Breast epithelium (tissue), 4 donors: ENCODE measurements around the gene TRMU. TPM values are rescaled to one million over a fixed set of nuclear protein-coding genes. Genes with fewer than 3 reads are reported as not detected.

Experiments
- DNase-seq, 2 donors: peaks; one replicate each; pipeline ENCODE4 v3.0.0-alpha.2; 2019; ENCODE audit warnings: low spot score in 2 of 2
- H3K27ac ChIP-seq, 2 donors: fragments of 200-600 bp; sonication (generic) in 1 of 2; one replicate each; pipeline ENCODE4 v1.5.1; 2016 to 2019; ENCODE audit warnings: mild to moderate bottlenecking in 1 of 2
- H3K27me3 ChIP-seq, 2 donors: fragments of 200-600 bp; sonication (generic) in 1 of 2; one replicate each; pipeline versions ENCODE4 v1.5.1 to v1.6.0; 2017 to 2019; ENCODE audit warnings: control low read depth in 1 of 2, mild to moderate bottlenecking in 1 of 2
- H3K36me3 ChIP-seq: fragments of 200-600 bp; one replicate; pipeline ENCODE4 v1.5.1; 2019
- H3K4me1 ChIP-seq, 2 donors: fragments of 200-600 bp; sonication (generic); one replicate each; pipeline ENCODE4 v1.5.1; 2016 to 2019; ENCODE audit warnings: control low read depth in 1 of 2
- H3K4me3 ChIP-seq, 3 donors: fragments of 200-600 bp; sonication (generic); 1 replicate in 2 of 3; 2 replicates in 1 of 3; pipeline ENCODE4 v1.5.1; 2016 to 2019; ENCODE audit warnings: mild to moderate bottlenecking in 3 of 3, moderate library complexity in 2 of 3
- H3K9me3 ChIP-seq, 2 donors: fragments of 200-600 bp; sonication (generic) in 1 of 2; one replicate each; pipeline ENCODE4 v1.5.1; 2016 to 2019; ENCODE audit warnings: control low read depth in 1 of 2
- CTCF ChIP-seq, 3 donors: fragments of 450-650 bp; IDR thresholded peaks; one replicate each; pipeline ENCODE4 v1.5.1; 2016 to 2017; ENCODE audit warnings: antibody characterized with exemption in 3 of 3, mild to moderate bottlenecking in 3 of 3, moderate library complexity in 3 of 3
- POLR2A ChIP-seq: fragments of 450-650 bp; IDR thresholded peaks from one replicate; pipeline ENCODE4 v1.6.1; 2016; ENCODE audit warnings: antibody characterized with exemption, mild to moderate bottlenecking, moderate library complexity
- POLR2AphosphoS5 ChIP-seq, 3 donors: sonication (generic); formaldehyde crosslinking; IDR thresholded peaks; one replicate each; pipeline ENCODE4 v1.6.1; 2017; ENCODE audit warnings: antibody characterized with exemption in 3 of 3
- intact Hi-C: fragments of 100-400 bp; cut with DNase I; formaldehyde crosslinking; loops from one replicate; pipeline ENCODE4 v1.15.1; 2023; ENCODE audit warnings: low total_unique reads
- total RNA-seq, 3 donors: library from RNA; depleted of rRNA; stranded (reverse); fragments of >200 nt; gene quantifications; one replicate each; pipeline ENCODE4 v1.1.0, GENCODE V29; 2016

Gene TRMU
- total RNA-seq, 3 donors from 2014 or later: 25.4 to 40.6 (median 37.6) TPM

DNA sequence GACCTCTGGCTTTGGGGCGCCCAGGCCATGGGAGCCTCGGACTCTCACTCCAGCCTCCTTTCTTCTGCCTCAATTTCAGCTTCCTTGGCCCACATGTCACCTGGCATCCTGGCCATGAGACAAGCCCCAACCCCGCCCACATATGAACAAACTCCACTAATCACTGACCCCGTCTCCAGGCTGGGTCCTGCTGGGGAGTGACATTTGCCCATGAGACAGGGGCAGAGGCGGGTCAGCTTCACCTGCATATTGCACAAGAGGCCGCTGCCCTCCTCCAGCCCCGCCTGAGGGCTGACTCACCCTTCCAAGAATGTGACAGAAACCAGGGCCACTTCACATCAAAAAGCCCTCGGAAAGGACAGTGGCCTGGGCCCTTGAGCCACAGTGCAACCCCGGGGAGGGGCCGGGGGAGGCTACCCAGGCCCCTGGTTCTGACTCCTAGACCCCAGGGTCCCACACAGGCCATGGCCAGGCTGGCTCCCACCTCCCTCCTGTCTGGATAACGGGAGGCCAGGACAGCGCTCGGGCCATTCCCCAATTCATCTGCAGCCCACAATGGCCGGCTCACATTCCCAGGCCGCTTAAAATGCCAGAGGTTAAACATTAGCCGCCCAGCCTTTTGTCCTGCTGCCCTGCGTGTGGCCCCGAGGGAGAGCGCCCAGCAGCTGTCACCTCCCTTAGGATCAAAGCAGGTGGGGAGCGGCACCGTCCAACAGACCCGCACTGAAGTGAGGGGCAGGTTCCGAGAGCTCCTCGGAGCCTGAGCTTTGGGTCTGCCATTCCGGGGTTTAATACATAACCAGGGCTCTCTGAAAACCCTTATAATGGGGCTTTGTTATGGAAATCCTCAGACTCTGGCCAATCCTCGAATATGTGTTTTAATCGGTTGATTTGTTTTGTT, 42.3 kb downstream of the TRMU start:
- peak overlapping the region; percentile 33 to 68 for H3K27ac ChIP-seq
- peaks cover 7 to 9% of the 10 kb centered on the region in 2 donors for H3K9me3 ChIP-seq

GRCh38 chr22:46378426-46379065, 43.0 kb downstream of the TRMU start:
- Histone ChIP-seq H3K36me3 (no peaks in the 10 kb centered on the region), H3K4me1 (no peaks in the 10 kb centered on the region), H3K4me3 (no peak overlapping the region), H3K27me3 (no peaks in the 10 kb centered on the region), H3K27ac (peak overlapping the region; percentile 33 to 68), H3K9me3 (peaks cover 7 to 9% of the 10 kb centered on the region in 2 donors)
- no peak for DNase-seq
- TF ChIP-seq POLR2A (no peak), CTCF (IDR thresholded peaks at IDR 0.05) (no peak), POLR2AphosphoS5 (IDR thresholded peaks at IDR 0.05) (no peak)
- intact Hi-C loops: no loop called here

More for the DNA sequence above, 42.3 kb downstream of the TRMU start:
- TF ChIP-seq POLR2A (no peak), CTCF (IDR thresholded peaks at IDR 0.05) (no peak), POLR2AphosphoS5 (IDR thresholded peaks at IDR 0.05) (no peak)
- Histone ChIP-seq H3K4me3 (no peak overlapping the region), H3K36me3 (no peaks in the 10 kb centered on the region), H3K27me3 (no peaks in the 10 kb centered on the region), H3K4me1 (no peaks in the 10 kb centered on the region)
- intact Hi-C loops: no loop called here
- DNase-seq: peak; percentile 37 to 76

- peaks cover 7 to 9% of the 10 kb centered on the region in 2 donors for H3K9me3 ChIP-seq
- H3K27me3 ChIP-seq: no peaks in the 10 kb centered on the region
- intact Hi-C loops: no loop called here
- no peak for DNase-seq
- H3K27ac ChIP-seq: no peak overlapping the region
- H3K36me3 ChIP-seq: no peaks in the 10 kb centered on the region
- TF ChIP-seq POLR2A: no peak
- TF ChIP-seq POLR2AphosphoS5 (IDR thresholded peaks at IDR 0.05): no peak
- no peak for TF ChIP-seq CTCF (IDR thresholded peaks at IDR 0.05)
- no peak overlapping the region for H3K4me3 ChIP-seq
- no peaks in the 10 kb centered on the region for H3K4me1 ChIP-seq
Observed at GRCh38 chr22:46379066-46379930, 43.8 kb downstream of the TRMU start.

GRCh38 chr22:46380069-46380468, 44.6 kb downstream of the TRMU start:
- no peak overlapping the region for H3K4me3 ChIP-seq
- no peak overlapping the region for H3K27ac ChIP-seq
- H3K4me1 ChIP-seq: no peaks in the 10 kb centered on the region
- peaks cover 7% of the 10 kb centered on the region in 2 donors for H3K9me3 ChIP-seq
- intact Hi-C loops: no loop called here
- TF ChIP-seq CTCF (IDR thresholded peaks at IDR 0.05) (no peak), POLR2A (no peak), POLR2AphosphoS5 (IDR thresholded peaks at IDR 0.05) (no peak)
- H3K36me3 ChIP-seq: no peaks in the 10 kb centered on the region
- no peak for DNase-seq
- no peaks in the 10 kb centered on the region for H3K27me3 ChIP-seq
